Measurements from ENCODE around the gene RFX2.

Gene RFX2

DNA sequence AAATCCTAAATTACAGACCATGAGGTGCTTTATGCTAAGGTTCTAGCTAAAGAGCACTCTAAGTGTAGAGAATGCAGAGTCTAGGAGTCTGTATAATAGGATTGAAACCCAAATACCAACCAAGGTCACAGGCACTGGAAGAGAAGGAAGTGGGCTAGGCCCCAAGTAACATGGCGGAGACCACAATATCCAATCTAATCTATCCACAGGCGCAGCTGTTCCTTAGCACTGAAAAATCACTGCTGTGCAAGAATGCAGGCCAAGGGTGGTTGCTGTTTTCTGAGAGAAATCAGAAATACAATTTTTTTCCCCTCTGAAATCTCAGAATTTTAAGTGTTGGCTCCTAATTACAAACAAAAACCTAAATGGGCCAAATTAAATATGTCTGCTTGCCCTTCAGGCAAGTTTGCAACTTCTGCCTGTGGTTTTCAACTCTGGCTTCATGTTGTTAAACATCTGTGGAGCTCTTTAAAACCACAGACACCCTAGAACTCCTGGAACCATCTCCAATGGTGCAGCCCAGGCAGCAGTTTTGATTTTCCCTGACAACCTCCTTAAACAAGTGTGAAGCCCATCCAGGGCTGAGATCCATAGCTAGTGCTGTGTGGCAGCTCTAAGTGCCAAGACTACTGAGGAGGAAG, 138.5 kb downstream of the RFX2 start:
- TF ChIP-seq, protein P1, sequence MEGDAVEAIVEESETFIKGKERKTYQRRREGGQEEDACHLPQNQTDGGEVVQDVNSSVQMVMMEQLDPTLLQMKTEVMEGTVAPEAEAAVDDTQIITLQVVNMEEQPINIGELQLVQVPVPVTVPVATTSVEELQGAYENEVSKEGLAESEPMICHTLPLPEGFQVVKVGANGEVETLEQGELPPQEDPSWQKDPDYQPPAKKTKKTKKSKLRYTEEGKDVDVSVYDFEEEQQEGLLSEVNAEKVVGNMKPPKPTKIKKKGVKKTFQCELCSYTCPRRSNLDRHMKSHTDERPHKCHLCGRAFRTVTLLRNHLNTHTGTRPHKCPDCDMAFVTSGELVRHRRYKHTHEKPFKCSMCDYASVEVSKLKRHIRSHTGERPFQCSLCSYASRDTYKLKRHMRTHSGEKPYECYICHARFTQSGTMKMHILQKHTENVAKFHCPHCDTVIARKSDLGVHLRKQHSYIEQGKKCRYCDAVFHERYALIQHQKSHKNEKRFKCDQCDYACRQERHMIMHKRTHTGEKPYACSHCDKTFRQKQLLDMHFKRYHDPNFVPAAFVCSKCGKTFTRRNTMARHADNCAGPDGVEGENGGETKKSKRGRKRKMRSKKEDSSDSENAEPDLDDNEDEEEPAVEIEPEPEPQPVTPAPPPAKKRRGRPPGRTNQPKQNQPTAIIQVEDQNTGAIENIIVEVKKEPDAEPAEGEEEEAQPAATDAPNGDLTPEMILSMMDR (IDR thresholded peaks at IDR 0.05): no peak
- intact Hi-C loops (cut with DNase I; ENCODE audit: low total_unique reads): no loop called here
- Histone ChIP-seq H3K27ac (no peak overlapping the region), H3K4me3 (no peak overlapping the region), H3K4me1 (peaks cover 0 to 59% (median 40%) of the 10 kb centered on the region in 4 donors), H3K9me3 (no peaks in the 10 kb centered on the region), H3K36me3 (peaks cover 5 to 31% (median 10%) of the 10 kb centered on the region in 3 donors), H3K27me3 (no peaks in the 10 kb centered on the region)
- DNase-seq: no peak

DNA sequence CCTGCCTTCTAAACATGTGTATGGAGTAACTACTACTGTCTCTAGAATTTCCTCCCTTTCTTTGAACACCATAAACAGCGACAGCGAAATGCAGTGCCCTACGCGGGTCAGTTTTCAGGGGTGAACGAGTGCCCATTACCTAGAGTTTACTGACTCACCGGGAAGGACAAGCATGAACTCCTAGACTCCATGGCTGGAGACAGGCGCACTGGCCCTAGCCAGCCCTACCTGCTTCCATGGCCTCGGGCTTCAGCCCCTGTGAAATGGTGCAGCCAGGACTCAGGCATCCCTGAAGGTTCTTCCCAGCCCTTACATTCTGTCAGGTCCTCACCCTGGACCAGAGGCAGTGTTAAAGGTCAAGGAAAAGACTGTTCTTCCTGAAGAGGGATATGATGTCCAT, 140.8 kb downstream of the RFX2 start:
- intact Hi-C loops (cut with DNase I; ENCODE audit: low total_unique reads): loop anchor here (2.0 kb wide), 1 partner anchor 51 kb away; no protein-coding TSS in a partner anchor
- no peaks in the 10 kb centered on the region for H3K27me3 ChIP-seq
- H3K9me3 ChIP-seq: no peaks in the 10 kb centered on the region
- no peak overlapping the region for H3K27ac ChIP-seq
- TF ChIP-seq, protein P1 (IDR thresholded peaks at IDR 0.05): no peak
- no peak overlapping the region for H3K4me3 ChIP-seq
- H3K4me1 ChIP-seq: peaks cover 0 to 45% (median 29%) of the 10 kb centered on the region in 4 donors
- H3K36me3 ChIP-seq: peaks cover 0 to 39% (median 8%) of the 10 kb centered on the region in 3 donors
- DNase-seq: no peak

DNA sequence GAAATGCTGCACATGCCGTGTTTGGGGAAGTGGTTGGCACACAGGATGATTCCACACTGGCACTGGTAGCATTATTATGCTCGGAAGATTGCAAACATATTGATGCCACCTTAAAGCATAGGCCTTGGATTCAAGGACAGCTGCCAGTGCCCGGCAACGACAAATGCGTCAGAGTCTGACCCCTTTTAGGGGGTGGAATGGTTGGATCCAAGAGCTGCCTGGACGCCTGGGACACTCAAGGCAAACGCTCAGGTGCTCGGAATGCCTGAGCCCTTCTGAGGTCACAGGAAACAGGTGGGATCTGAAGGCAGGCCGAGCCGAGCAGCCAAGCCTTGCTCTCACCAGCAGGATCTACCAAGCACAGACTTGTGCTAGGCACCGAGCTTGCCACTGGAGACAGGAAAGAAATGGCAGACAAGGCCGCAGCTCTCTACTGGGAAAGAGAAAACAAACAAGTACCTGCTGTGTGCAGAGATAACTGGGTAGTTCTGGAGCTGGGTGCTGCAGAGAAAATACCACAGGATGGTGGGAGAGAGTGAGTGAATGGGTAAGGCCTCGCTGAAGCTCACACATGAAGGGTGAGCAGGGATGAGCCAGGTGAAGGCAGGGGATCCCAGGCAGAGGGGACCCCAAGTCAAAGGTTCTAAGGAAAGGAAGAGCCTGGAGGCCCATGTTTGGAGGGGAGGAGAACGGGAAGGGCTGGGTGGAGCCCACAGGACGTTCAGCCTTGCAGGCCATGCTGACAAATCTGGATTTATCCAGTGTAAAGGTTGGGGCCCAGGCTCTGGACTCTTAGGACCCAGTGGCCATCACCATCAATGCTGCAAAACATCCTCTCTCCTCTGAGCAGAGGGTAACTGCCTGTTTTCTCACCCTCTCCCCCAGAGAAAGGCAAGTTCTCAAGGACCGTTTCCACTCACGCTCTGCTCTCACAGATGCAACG, 141.6 kb downstream of the RFX2 start:
- no peak for DNase-seq
- intact Hi-C loops (cut with DNase I; ENCODE audit: low total_unique reads): loop anchor here (2.0 kb wide), 1 partner anchor 52 kb away; no protein-coding TSS in a partner anchor
- H3K36me3 ChIP-seq: peaks cover 0 to 31% (median 0%) of the 10 kb centered on the region in 3 donors
- TF ChIP-seq, protein P1 (IDR thresholded peaks at IDR 0.05): no peak
- no peaks in the 10 kb centered on the region for H3K27me3 ChIP-seq
- H3K4me3 ChIP-seq: no peak overlapping the region
- H3K27ac ChIP-seq: peak overlapping the region; percentile 30 to 40
- H3K4me1 ChIP-seq: peaks cover 0 to 48% (median 30%) of the 10 kb centered on the region in 4 donors
- H3K9me3 ChIP-seq: no peaks in the 10 kb centered on the region

DNA sequence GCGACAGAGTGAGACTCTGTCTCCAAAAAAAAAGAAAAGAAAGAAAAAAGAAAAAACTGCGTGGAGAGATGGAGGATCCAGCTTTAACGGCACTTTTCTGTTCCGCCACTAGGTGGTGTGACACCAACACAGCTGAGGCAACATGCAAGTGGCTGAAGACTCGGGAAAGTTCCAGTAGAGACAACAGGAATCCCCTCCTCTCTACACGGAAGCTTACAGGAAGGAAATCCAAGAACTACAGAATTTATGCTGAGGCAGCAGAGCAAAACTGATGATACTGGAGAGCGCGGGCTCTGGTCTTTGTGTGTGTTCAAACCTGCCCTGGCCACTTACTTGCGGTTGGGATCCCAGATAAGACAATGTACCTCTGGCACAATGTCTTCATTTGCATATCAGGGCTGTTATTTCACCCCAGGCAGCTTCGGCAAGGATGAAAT, 142.3 kb downstream of the RFX2 start:
- Histone ChIP-seq H3K4me3 (no peak overlapping the region), H3K27me3 (no peaks in the 10 kb centered on the region), H3K9me3 (no peaks in the 10 kb centered on the region), H3K27ac (peak overlapping the region; percentile 30 to 40), H3K36me3 (peaks cover 0 to 30% (median 0%) of the 10 kb centered on the region in 3 donors), H3K4me1 (peaks cover 0 to 51% (median 32%) of the 10 kb centered on the region in 4 donors)
- peak; percentile 74 to 77 for DNase-seq
- TF ChIP-seq, protein P1 (IDR thresholded peaks at IDR 0.05): peak; percentile 73 to 82
- intact Hi-C loops (cut with DNase I; ENCODE audit: low total_unique reads): loop anchor here (2.0 kb wide), 1 partner anchor 53 kb away; no protein-coding TSS in a partner anchor

DNA sequence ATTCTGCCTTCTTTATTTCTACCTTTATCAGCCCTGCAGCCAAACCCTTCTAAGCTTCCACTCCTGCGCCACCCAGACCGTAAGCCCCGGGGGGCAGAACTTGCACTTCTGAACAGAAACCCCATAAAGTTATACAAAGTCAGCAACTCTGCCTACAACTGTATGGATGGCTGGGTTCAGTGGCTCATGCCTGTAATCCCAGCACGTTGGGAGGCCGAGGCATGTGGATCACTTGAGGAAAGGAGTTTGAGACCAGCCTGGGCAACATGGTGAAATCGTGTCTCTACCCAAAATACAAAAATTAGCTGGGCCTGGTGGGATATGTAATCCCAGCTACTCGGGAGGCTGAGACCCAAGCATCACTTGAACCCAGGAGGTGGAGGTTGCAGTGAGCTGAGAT, 142.7 kb downstream of the RFX2 start:
- Histone ChIP-seq H3K4me1 (peaks cover 0 to 54% (median 36%) of the 10 kb centered on the region in 4 donors), H3K27me3 (no peaks in the 10 kb centered on the region), H3K36me3 (peaks cover 0 to 26% (median 0%) of the 10 kb centered on the region in 3 donors), H3K27ac (peak overlapping the region in 1 of 2 donors; percentile 30), H3K4me3 (no peak overlapping the region), H3K9me3 (no peaks in the 10 kb centered on the region)
- intact Hi-C loops (cut with DNase I; ENCODE audit: low total_unique reads): no loop called here
- TF ChIP-seq, protein P1 (IDR thresholded peaks at IDR 0.05): no peak
- DNase-seq: no peak

Measured in tibial artery (tissue), 4 donors.